GM12864 (cell line): ENCODE data around the gene SRGN.

Source experiments
- DNase-seq: peaks from one replicate; pipeline ENCODE4 v3.0.0-alpha.2; 2011; ENCODE audit warnings: low read depth
- H3K4me3 ChIP-seq: 2 replicates; pipeline ENCODE4 v1.5.1; 2011; ENCODE audit warnings: mild to moderate bottlenecking, low read depth, low read length, control low read depth
- TF ChIP-seq, protein P1 (sequence below): IDR thresholded peaks from 2 replicates; pipeline ENCODE4 v1.5.1; 2011; ENCODE audit warnings: low read depth, mild to moderate bottlenecking, moderate library complexity, low read length, control low read depth, inconsistent platforms; ENCODE audit errors: missing control alignments

Gene SRGN

DNA sequence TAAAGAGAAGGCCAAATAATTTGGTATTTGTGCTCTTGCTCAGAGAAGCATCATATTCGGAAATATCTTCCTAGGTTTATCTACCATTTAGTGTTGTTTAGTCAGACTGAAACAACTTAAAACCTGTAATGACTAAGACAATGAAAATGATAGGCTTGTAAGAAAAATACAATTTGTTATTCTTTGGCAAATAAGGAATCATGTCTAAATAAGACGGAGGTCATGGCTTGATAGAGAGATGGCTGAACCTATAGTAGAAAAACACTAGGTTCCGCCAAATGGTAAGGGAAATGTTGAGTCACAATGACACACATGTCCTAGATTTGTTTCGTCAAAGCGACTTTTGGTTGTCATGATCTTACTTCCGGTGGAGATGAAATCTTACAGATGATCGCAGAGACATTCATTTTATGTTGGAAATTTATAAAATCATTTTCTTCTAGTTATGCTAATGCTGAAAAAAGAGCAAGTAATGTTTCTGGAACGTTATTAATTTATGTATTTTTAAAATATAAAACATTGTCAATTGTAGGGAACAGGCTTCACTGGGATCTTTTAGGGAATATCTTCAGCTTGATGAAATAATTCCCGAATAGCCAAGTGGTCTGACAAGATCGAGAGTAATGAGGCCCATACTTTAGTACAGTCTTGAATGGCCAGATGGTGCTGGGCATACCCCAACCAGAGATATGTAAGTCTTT, 1.0 kb downstream of the SRGN start:
- DNase-seq, result peak; percentile 74
- peak overlapping the region; percentile 87 for H3K4me3 ChIP-seq
- TF ChIP-seq, protein P1, sequence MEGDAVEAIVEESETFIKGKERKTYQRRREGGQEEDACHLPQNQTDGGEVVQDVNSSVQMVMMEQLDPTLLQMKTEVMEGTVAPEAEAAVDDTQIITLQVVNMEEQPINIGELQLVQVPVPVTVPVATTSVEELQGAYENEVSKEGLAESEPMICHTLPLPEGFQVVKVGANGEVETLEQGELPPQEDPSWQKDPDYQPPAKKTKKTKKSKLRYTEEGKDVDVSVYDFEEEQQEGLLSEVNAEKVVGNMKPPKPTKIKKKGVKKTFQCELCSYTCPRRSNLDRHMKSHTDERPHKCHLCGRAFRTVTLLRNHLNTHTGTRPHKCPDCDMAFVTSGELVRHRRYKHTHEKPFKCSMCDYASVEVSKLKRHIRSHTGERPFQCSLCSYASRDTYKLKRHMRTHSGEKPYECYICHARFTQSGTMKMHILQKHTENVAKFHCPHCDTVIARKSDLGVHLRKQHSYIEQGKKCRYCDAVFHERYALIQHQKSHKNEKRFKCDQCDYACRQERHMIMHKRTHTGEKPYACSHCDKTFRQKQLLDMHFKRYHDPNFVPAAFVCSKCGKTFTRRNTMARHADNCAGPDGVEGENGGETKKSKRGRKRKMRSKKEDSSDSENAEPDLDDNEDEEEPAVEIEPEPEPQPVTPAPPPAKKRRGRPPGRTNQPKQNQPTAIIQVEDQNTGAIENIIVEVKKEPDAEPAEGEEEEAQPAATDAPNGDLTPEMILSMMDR, result no peak

DNA sequence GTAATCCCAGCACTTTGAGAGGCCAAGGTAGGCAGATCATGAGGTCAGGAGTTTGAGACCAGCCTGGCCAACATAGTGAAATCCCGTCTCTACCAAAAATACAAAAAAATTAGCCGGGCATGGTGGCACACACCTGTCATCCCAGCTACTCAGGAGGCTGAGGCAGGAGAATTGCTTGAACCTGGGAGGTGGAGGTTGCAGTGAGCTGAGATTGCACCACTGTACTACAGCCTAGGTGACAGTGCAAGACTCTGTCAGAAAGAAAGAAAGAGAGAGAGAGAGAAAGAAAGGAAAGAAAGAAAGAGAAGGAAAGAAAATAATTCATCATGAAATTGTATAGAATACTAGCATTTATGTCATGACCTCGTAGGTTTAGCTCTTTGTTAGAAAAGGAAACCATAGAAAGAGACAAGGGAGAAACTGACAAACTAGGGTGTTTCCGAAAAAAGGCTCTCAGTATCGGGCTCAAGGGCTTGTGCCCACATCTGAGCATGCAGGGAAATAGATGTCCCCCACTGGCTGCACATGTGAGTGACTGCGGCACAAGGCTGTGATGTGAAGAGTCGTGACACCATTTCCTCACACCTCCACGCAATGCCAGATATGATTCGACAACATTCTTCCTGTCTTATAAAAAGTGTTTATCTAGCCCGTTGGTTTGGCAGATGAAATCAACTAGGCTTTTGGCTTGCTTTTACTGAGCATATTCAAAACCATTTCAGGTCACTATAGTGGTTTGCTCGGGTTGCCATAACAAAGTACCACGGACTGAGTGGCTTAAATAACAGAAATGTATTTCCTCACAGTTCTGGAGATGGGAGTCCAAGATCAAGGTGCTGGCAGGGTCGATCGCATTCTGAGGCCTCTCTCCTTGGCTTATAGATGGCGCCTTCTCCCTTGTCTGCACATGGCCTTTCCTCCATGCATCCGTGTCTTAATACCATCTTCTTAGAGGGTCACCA, 2.0 kb downstream of the SRGN start:
- H3K4me3 ChIP-seq, result peak overlapping the region; percentile 87
- TF ChIP-seq, protein P1, result no peak
- peak; percentile 78 for DNase-seq

DNA sequence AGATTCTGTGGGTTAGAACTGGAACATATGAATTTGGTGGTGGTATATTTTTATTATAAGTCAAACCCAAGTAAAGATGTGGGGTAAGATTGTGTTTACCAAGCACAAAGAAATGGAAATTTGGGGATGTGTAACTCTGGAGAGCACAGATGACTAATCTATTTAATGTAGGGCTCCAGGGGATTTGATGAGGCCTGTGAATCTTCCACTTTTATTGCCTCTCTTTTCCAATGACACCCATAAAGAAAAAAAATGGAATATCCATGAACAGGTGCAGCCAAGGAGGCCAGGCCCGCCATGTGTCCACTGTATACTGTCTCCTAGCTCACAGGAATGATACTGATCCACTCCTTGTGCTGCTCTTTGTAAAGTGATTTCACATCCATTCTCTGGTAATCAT, 2.8 kb downstream of the SRGN start:
- H3K4me3 ChIP-seq, result peak overlapping the region; percentile 87
- no peak for DNase-seq
- TF ChIP-seq, protein P1, result no peak

- TF ChIP-seq, protein P1, result no peak
- H3K4me3 ChIP-seq, result peak overlapping the region; percentile 87
- no peak for DNase-seq
These were observed 3.3 kb downstream of the SRGN start for GRCh38 chr10:69091143-69091651.

- peak overlapping the region; percentile 36; the same call in 1 of the 2 replicates for H3K4me3 ChIP-seq
- DNase-seq, result peak; percentile 83
- TF ChIP-seq, protein P1, result peak; percentile 64
These were observed 5.3 kb downstream of the SRGN start for GRCh38 chr10:69092959-69093850.

GRCh38 chr10:69093933-69094332, 6.0 kb downstream of the SRGN start:
- TF ChIP-seq, protein P1, result no peak
- no peak for DNase-seq
- H3K4me3 ChIP-seq, result no peak overlapping the region
